ENCODE results near the gene SAT2. TPM values are rescaled to one million over a fixed set of nuclear protein-coding genes. Genes with fewer than 3 reads are reported as not detected.

Gene SAT2
- total and polyA plus RNA-seq, 2 of the 13 experiments (the other 11 are each of a cell fraction or from before 2014, with no cell fraction given) = 37.6 to 93.7 TPM

DNA sequence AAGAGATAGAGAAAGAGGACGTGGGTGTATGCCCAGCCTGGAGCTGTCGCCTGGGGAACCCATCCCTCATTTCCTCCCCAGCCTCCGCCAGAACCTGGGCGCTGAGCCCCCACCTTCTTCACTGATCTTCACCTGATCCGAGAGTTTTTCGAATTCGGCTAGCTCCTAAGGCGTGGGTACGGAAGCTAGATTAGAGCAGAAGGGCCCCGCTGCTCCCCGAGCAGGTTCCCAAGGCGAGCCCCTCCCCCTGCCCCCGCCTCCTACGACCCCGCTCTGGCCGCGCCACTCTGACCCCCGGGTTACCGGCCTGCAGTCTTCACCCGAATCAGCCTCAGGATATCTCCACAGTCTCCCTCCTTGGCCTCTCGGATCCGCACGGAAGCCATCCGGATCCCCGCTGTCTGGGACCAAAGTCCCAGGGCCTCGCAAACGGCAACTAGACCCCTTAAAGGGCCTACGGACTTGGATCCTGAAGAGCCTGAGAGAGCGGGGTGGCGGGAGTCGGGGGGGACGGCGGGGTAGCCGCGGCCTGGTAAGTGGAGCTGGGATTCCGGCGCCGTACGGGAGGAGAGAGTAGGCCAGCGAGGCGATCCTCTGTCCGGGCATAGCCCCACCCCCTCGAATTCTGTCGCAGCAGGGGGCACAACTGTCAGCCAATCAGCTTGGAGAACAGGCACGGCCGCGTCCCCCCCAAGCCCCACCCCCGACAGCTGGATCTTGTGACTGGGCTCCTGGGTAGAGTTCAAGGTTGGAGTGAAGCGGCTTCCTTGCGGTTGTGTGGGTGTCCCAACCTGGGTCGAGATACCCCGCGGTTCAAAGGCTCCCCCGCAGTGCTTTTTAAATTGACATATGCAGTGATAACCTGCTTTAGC, at the start of gene SAT2 (continued):
- TF ChIP-seq SIX4 (CRISPR knock-in tag; IDR thresholded peaks at IDR 0.05) (0 out of 2 replicates have a peak, but pooled peaks have one; percentile 37), ZNF543 (CRISPR knock-in tag; IDR thresholded peaks at IDR 0.05) (0 out of 2 replicates have a peak, but pooled peaks have one; percentile 59), SP4 (CRISPR knock-in tag; IDR thresholded peaks at IDR 0.05) (peak; percentile 63; the same call in 1 of the 2 replicates), GFI1 (CRISPR knock-in tag; IDR thresholded peaks at IDR 0.05; ENCODE audit: borderline replicate concordance) (peak; percentile 61; the same call in 1 of the 2 replicates), GATA4 (IDR thresholded peaks at IDR 0.05; ENCODE audit: borderline replicate concordance, low read depth) (no peak), ZNF572 (CRISPR knock-in tag; IDR thresholded peaks at IDR 0.05) (no peak), ZNF547 (CRISPR knock-in tag; IDR thresholded peaks at IDR 0.05) (peak; percentile 67), ZNF337 (CRISPR knock-in tag; IDR thresholded peaks at IDR 0.05; ENCODE audit: borderline replicate concordance, low read depth) (no peak), ZNF484 (CRISPR knock-in tag; IDR thresholded peaks at IDR 0.05; ENCODE audit: borderline replicate concordance, low read depth) (no peak), NAIF1 (CRISPR knock-in tag; IDR thresholded peaks at IDR 0.05; ENCODE audit: borderline replicate concordance) (no peak; the same call in 1 of the 2 replicates), EP300 (IDR thresholded peaks at IDR 0.05; ENCODE audit: low read depth in 2 of 2, low read length in 2 of 2) (peak; percentile 43 to 55; a peak in 3 of 4 replicates), EP300 (CRISPR knock-in tag; IDR thresholded peaks at IDR 0.05; ENCODE audit: borderline replicate concordance) (peak; percentile 29; the same call in 1 of the 2 replicates), KAT7 (CRISPR knock-in tag; IDR thresholded peaks at IDR 0.05; ENCODE audit: borderline replicate concordance) (peak; percentile 68; the same call in 1 of the 2 replicates), ZNF253 (CRISPR knock-in tag; IDR thresholded peaks at IDR 0.05; ENCODE audit: borderline replicate concordance) (no peak), ZNF878 (CRISPR knock-in tag; IDR thresholded peaks at IDR 0.05) (no peak), NR1H2 (CRISPR knock-in tag; IDR thresholded peaks at IDR 0.05; ENCODE audit: borderline replicate concordance, low read depth) (no peak), KMT2B (CRISPR knock-in tag; IDR thresholded peaks at IDR 0.05) (peak; percentile 53; the same call in 1 of the 2 replicates), ZNF382 (CRISPR knock-in tag; IDR thresholded peaks at IDR 0.05; ENCODE audit: borderline replicate concordance) (no peak)
- TF ChIP-seq, protein P1, sequence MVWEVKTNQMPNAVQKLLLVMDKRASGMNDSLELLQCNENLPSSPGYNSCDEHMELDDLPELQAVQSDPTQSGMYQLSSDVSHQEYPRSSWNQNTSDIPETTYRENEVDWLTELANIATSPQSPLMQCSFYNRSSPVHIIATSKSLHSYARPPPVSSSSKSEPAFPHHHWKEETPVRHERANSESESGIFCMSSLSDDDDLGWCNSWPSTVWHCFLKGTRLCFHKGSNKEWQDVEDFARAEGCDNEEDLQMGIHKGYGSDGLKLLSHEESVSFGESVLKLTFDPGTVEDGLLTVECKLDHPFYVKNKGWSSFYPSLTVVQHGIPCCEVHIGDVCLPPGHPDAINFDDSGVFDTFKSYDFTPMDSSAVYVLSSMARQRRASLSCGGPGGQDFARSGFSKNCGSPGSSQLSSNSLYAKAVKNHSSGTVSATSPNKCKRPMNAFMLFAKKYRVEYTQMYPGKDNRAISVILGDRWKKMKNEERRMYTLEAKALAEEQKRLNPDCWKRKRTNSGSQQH (CRISPR knock-in tag; IDR thresholded peaks at IDR 0.05; ENCODE audit: low read depth) = no peak
- TF ChIP-seq, protein P2, sequence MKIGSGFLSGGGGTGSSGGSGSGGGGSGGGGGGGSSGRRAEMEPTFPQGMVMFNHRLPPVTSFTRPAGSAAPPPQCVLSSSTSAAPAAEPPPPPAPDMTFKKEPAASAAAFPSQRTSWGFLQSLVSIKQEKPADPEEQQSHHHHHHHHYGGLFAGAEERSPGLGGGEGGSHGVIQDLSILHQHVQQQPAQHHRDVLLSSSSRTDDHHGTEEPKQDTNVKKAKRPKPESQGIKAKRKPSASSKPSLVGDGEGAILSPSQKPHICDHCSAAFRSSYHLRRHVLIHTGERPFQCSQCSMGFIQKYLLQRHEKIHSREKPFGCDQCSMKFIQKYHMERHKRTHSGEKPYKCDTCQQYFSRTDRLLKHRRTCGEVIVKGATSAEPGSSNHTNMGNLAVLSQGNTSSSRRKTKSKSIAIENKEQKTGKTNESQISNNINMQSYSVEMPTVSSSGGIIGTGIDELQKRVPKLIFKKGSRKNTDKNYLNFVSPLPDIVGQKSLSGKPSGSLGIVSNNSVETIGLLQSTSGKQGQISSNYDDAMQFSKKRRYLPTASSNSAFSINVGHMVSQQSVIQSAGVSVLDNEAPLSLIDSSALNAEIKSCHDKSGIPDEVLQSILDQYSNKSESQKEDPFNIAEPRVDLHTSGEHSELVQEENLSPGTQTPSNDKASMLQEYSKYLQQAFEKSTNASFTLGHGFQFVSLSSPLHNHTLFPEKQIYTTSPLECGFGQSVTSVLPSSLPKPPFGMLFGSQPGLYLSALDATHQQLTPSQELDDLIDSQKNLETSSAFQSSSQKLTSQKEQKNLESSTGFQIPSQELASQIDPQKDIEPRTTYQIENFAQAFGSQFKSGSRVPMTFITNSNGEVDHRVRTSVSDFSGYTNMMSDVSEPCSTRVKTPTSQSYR (CRISPR knock-in tag; IDR thresholded peaks at IDR 0.05; ENCODE audit: borderline replicate concordance) = no peak
- TF ChIP-seq, protein P3, sequence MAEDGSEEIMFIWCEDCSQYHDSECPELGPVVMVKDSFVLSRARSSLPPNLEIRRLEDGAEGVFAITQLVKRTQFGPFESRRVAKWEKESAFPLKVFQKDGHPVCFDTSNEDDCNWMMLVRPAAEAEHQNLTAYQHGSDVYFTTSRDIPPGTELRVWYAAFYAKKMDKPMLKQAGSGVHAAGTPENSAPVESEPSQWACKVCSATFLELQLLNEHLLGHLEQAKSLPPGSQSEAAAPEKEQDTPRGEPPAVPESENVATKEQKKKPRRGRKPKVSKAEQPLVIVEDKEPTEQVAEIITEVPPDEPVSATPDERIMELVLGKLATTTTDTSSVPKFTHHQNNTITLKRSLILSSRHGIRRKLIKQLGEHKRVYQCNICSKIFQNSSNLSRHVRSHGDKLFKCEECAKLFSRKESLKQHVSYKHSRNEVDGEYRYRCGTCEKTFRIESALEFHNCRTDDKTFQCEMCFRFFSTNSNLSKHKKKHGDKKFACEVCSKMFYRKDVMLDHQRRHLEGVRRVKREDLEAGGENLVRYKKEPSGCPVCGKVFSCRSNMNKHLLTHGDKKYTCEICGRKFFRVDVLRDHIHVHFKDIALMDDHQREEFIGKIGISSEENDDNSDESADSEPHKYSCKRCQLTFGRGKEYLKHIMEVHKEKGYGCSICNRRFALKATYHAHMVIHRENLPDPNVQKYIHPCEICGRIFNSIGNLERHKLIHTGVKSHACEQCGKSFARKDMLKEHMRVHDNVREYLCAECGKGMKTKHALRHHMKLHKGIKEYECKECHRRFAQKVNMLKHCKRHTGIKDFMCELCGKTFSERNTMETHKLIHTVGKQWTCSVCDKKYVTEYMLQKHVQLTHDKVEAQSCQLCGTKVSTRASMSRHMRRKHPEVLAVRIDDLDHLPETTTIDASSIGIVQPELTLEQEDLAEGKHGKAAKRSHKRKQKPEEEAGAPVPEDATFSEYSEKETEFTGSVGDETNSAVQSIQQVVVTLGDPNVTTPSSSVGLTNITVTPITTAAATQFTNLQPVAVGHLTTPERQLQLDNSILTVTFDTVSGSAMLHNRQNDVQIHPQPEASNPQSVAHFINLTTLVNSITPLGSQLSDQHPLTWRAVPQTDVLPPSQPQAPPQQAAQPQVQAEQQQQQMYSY (CRISPR knock-in tag; IDR thresholded peaks at IDR 0.05) = 0 out of 2 replicates have a peak, but pooled peaks have one; percentile 43

Measured in HepG2 (cell line).